PC-9 (cell line): ENCODE measurements around the gene ITCH. TPM values are rescaled to one million over a fixed set of nuclear protein-coding genes. Genes with fewer than 3 reads are reported as not detected.
"Not testable (repeated sequence)": the region's sequence is repeated elsewhere in the genome, so short reads cannot be mapped to it uniquely, and the experiment has no call there.

ENCODE experiments used
- BruUV-seq: library from RNA; stranded (reverse); fragments of 400-500 nt; replicated peaks from 2 replicates; lab custom pipeline; 2021; lab: Mats Ljungman, UMichigan
- CTCF ChIA-PET: fragments of 300-600 bp; sonication (Branson Sonifier 250); formaldehyde crosslinking; loops from one replicate; lab custom pipeline; 2022; ENCODE audit warnings: antibody characterized with exemption; lab: Charles Lee
- POLR2A ChIA-PET: fragments of 300-600 bp; sonication (Branson Sonifier 250); formaldehyde crosslinking; loops from one replicate; lab custom pipeline; 2022; ENCODE audit warnings: antibody characterized with exemption; ENCODE audit not compliant: unreplicated experiment; lab: Charles Lee
- DNase-seq, 2 experiments: peaks; one replicate each; pipeline versions ENCODE4 v3.0.0 to v3.0.0-alpha.2; 2015 to 2022; ENCODE audit warnings: mixed read lengths in 1 of 2
- H2AFZ ChIP-seq: fragments of 200-600 bp; sonication (generic); 2 replicates; pipeline ENCODE4 v1.8.1; 2017; ENCODE audit warnings: antibody characterized with exemption
- H3F3A ChIP-seq: fragments of 200-600 bp; sonication (generic); 2 replicates; pipeline ENCODE4 v1.8.1; 2017; ENCODE audit warnings: antibody characterized with exemption, mild to moderate bottlenecking, low read depth; ENCODE audit not compliant: insufficient read depth
- H3K27ac ChIP-seq: fragments of 200-600 bp; sonication (generic); 2 replicates; pipeline ENCODE4 v1.6.1; 2016; ENCODE audit warnings: mixed run types
- H3K27me3 ChIP-seq: fragments of 200-600 bp; sonication (generic); 2 replicates; pipeline ENCODE4 v1.6.1; 2016; ENCODE audit warnings: low read depth, mixed run types; ENCODE audit not compliant: insufficient read depth
- H3K36me3 ChIP-seq: fragments of 200-600 bp; sonication (generic); 2 replicates; pipeline ENCODE4 v1.6.1; 2016; ENCODE audit warnings: low read depth, mixed run types
- H3K4me1 ChIP-seq: fragments of 200-600 bp; sonication (generic); replicated peaks from 2 replicates; pipeline ENCODE4 v1.6.1; 2016; ENCODE audit warnings: mixed run types; ENCODE audit not compliant: insufficient read depth
- H3K4me2 ChIP-seq: fragments of 200-600 bp; sonication (generic); 2 replicates; pipeline ENCODE4 v1.6.1; 2017; ENCODE audit warnings: mixed run types
- H3K4me3 ChIP-seq: fragments of 200-600 bp; sonication (generic); 2 replicates; pipeline ENCODE4 v1.6.1; 2016; ENCODE audit warnings: mixed run types
- H3K79me2 ChIP-seq: fragments of 200-600 bp; sonication (generic); 2 replicates; pipeline ENCODE4 v1.6.1; 2017; ENCODE audit warnings: low read depth, mixed run types
- H3K9me2 ChIP-seq: fragments of 200-600 bp; sonication (generic); 2 replicates; pipeline ENCODE4 v1.8.1; 2017; ENCODE audit warnings: mild to moderate bottlenecking; ENCODE audit not compliant: insufficient read depth
- H3K9me3 ChIP-seq: fragments of 200-600 bp; sonication (generic); 2 replicates; pipeline ENCODE4 v1.8.1; 2016; ENCODE audit warnings: low read depth; ENCODE audit not compliant: insufficient read depth
- H4K20me1 ChIP-seq: fragments of 200-600 bp; sonication (generic); 2 replicates; pipeline ENCODE4 v1.8.1; 2017; ENCODE audit not compliant: insufficient read depth
- CTCF ChIP-seq: fragments of 200-600 bp; sonication (generic); conservative IDR thresholded peaks from 2 replicates; pipeline ENCODE4 v1.6.1; 2017; ENCODE audit warnings: mixed run types, antibody characterized with exemption, mild to moderate bottlenecking, moderate library complexity
- EZH2 ChIP-seq: fragments of 200-600 bp; sonication (generic); IDR thresholded peaks from 2 replicates; pipeline ENCODE4 v1.8.0; 2017; ENCODE audit warnings: antibody characterized with exemption, low read depth
- intact Hi-C: fragments of 100-400 bp; cut with micrococcal nuclease; formaldehyde crosslinking; loops from one replicate; pipeline ENCODE4 v1.10.0; 2022; ENCODE audit not compliant: unreplicated experiment
- total RNA-seq: library from RNA; stranded (reverse); gene quantifications from 2 replicates; pipeline ENCODE4 v1.2.3, GENCODE V29; 2021

Gene ITCH
- total RNA-seq, 1 experiment from 2014 or later, result 144 TPM

- Histone ChIP-seq H3K27me3 (no peaks in the 10 kb centered on the region), H3K9me2 (no peaks in the 10 kb centered on the region), H3K9me3 (peaks cover 6% of the 10 kb centered on the region), H3F3A (peaks cover 51% of the 10 kb centered on the region), H2AFZ (no peak overlapping the region), H3K4me1 (no peaks in the 10 kb centered on the region), H3K27ac (no peak overlapping the region), H3K4me2 (no peak overlapping the region), H3K4me3 (no peak overlapping the region), H4K20me1 (0 out of 2 replicates have a peak, but pooled peaks cover 1% of the 10 kb centered on the region), H3K79me2 (no peaks in the 10 kb centered on the region; the same call in 1 of the 2 replicates), H3K36me3 (peaks cover 64% of the 10 kb centered on the region)
- no TSS peak for BruUV-seq
- ChIA-PET CTCF (no interaction called here), POLR2A (no interaction called here)
- no peak for TF ChIP-seq EZH2
- TF ChIP-seq CTCF, result no peak
- no peak for DNase-seq
- intact Hi-C loops, result no loop called here
These were observed 116.6 kb downstream of the ITCH start for GRCh38 chr20:34479627-34480026.

- POLR2A ChIA-PET, result interaction anchor here (0.7 kb wide), 1 partner anchor 303 kb away, joined by 5 read pairs; no protein-coding TSS in a partner anchor
- Histone ChIP-seq H3F3A (peaks cover 50% of the 10 kb centered on the region), H3K36me3 (peaks cover 78% of the 10 kb centered on the region)
- intact Hi-C loops, BruUV-seq, H3K9me3 ChIP-seq, H3K27me3 ChIP-seq, CTCF ChIA-PET, DNase-seq, H3K4me2 ChIP-seq, H4K20me1 ChIP-seq, H3K9me2 ChIP-seq, H2AFZ ChIP-seq, H3K79me2 ChIP-seq, H3K4me1 ChIP-seq, H3K27ac ChIP-seq, H3K4me3 ChIP-seq: not testable (repeated sequence)
These were observed 119.1 kb downstream of the ITCH start for GRCh38 chr20:34482154-34482553.

GRCh38 chr20:34483585-34484220 lies 120.6 kb downstream of the ITCH start:
- H3K9me2 ChIP-seq, H4K20me1 ChIP-seq, H3K27ac ChIP-seq, DNase-seq, H3K4me2 ChIP-seq, H2AFZ ChIP-seq, H3K27me3 ChIP-seq, BruUV-seq, H3K4me3 ChIP-seq, H3K79me2 ChIP-seq, POLR2A ChIA-PET, intact Hi-C loops, H3K4me1 ChIP-seq, H3K9me3 ChIP-seq: not testable (repeated sequence)
- CTCF ChIA-PET, result interaction anchor here (0.6 kb wide), 1 partner anchor 19 kb away, joined by 7 read pairs; no protein-coding TSS in a partner anchor
- Histone ChIP-seq H3K36me3 (peaks cover 81% of the 10 kb centered on the region), H3F3A (peaks cover 44% of the 10 kb centered on the region)

GRCh38 chr20:34485068-34485634 lies 122.1 kb downstream of the ITCH start:
- peaks cover 6% of the 10 kb centered on the region for H3K9me3 ChIP-seq
- TF ChIP-seq EZH2 (no peak), CTCF (no peak)
- CTCF ChIA-PET, result no interaction called here
- peaks cover 76% of the 10 kb centered on the region for H3K36me3 ChIP-seq
- H3K9me2 ChIP-seq, result no peaks in the 10 kb centered on the region
- H3F3A ChIP-seq, result peaks cover 34% of the 10 kb centered on the region; the same call in 1 of the 2 replicates
- no peak for DNase-seq
- H2AFZ ChIP-seq, result no peak overlapping the region
- no peaks in the 10 kb centered on the region for H3K27me3 ChIP-seq
- no peaks in the 10 kb centered on the region; the same call in 1 of the 2 replicates for H3K79me2 ChIP-seq
- intact Hi-C loops, result no loop called here
- H4K20me1 ChIP-seq, result peaks cover 5% of the 10 kb centered on the region; the same call in 1 of the 2 replicates
- no peaks in the 10 kb centered on the region for H3K4me1 ChIP-seq
- no peak overlapping the region for H3K27ac ChIP-seq
- H3K4me2 ChIP-seq, result no peak overlapping the region
- no TSS peak for BruUV-seq
- POLR2A ChIA-PET, result interaction anchor here (0.6 kb wide), 1 partner anchor 173 kb away, joined by 5 read pairs; no protein-coding TSS in a partner anchor
- H3K4me3 ChIP-seq, result no peak overlapping the region
